ENCODE measurements around the gene ROBO2. TPM values are rescaled to one million over a fixed set of nuclear protein-coding genes. Genes with fewer than 3 reads are reported as not detected.

The ROBO2 gene
- total RNA-seq, 1 experiment from 2014 or later = not detected

DNA sequence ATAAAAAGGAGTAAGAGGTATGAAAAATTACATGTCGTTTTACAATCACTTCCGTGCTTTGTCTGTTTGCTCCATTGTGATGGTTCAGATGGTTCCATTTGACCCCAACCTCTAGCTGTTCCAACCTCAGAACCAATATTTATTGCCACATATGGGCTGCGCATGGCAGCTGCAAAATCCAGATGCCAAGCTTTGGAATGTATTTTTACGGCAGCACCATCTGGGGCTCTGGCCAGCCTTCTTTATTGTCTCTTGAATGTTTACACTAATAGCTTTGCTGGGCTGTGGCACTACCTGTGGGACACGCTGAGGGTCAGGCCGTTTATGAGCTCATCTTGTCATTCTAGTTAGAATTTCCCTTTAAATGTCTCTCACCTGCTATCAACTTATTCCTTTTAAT is 219.8 kb downstream of the ROBO2 start (continued):
- TF ChIP-seq, protein P1, sequence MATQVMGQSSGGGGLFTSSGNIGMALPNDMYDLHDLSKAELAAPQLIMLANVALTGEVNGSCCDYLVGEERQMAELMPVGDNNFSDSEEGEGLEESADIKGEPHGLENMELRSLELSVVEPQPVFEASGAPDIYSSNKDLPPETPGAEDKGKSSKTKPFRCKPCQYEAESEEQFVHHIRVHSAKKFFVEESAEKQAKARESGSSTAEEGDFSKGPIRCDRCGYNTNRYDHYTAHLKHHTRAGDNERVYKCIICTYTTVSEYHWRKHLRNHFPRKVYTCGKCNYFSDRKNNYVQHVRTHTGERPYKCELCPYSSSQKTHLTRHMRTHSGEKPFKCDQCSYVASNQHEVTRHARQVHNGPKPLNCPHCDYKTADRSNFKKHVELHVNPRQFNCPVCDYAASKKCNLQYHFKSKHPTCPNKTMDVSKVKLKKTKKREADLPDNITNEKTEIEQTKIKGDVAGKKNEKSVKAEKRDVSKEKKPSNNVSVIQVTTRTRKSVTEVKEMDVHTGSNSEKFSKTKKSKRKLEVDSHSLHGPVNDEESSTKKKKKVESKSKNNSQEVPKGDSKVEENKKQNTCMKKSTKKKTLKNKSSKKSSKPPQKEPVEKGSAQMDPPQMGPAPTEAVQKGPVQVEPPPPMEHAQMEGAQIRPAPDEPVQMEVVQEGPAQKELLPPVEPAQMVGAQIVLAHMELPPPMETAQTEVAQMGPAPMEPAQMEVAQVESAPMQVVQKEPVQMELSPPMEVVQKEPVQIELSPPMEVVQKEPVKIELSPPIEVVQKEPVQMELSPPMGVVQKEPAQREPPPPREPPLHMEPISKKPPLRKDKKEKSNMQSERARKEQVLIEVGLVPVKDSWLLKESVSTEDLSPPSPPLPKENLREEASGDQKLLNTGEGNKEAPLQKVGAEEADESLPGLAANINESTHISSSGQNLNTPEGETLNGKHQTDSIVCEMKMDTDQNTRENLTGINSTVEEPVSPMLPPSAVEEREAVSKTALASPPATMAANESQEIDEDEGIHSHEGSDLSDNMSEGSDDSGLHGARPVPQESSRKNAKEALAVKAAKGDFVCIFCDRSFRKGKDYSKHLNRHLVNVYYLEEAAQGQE (IDR thresholded peaks at IDR 0.05; ENCODE audit: low read depth) = no peak

DNA sequence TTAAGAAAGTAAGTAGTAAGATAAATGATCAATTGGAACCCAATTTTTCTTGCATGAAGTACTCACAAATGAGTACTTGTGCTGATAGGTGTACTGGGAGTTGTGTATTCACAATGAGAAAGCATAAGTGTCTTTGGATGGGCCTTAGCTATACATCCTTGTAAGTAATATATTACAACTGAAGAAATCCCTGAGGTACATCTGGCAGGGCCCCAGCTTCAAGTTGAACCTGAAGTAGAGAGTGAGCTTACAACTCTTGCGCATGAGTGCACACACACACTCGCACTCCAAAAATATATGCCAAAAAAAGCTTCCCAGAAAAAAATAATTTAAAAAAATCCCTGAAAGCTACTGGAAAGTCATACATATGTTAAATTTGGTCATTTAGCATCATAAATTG is 222.5 kb downstream of the ROBO2 start:
- DNase-seq (ENCODE audit: low read depth, low spot score) = no peak
- no peak for TF ChIP-seq TCF7L2 (IDR thresholded peaks at IDR 0.05; ENCODE audit: borderline replicate concordance, extremely low read depth, insufficient read depth, insufficient read length)
- TF ChIP-seq POLR2A (IDR thresholded peaks at IDR 0.05; ENCODE audit: borderline replicate concordance, extremely low read depth, insufficient read depth, insufficient read length) = no peak
- no peak for TF ChIP-seq EZH2 (IDR thresholded peaks at IDR 0.05)
- TF ChIP-seq SRF (IDR thresholded peaks at IDR 0.05; ENCODE audit: low read depth) = no peak
- TF ChIP-seq EGR1 (IDR thresholded peaks at IDR 0.05; ENCODE audit: low read depth) = no peak
- TF ChIP-seq RAD21 (IDR thresholded peaks at IDR 0.05; ENCODE audit: low read depth) = no peak
- TF ChIP-seq, protein P2, sequence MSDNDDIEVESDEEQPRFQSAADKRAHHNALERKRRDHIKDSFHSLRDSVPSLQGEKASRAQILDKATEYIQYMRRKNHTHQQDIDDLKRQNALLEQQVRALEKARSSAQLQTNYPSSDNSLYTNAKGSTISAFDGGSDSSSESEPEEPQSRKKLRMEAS (IDR thresholded peaks at IDR 0.05) = no peak
- TF ChIP-seq JUND (IDR thresholded peaks at IDR 0.05) = no peak
- no peak for TF ChIP-seq ELF1 (IDR thresholded peaks at IDR 0.05; ENCODE audit: borderline replicate concordance, low read depth)
- TF ChIP-seq FOSL1 (IDR thresholded peaks at IDR 0.05; ENCODE audit: low read depth) = no peak
- TF ChIP-seq ZFX (IDR thresholded peaks at IDR 0.05) = no peak
- no peak for TF ChIP-seq CEBPB (IDR thresholded peaks at IDR 0.05; ENCODE audit: low read depth)
- TF ChIP-seq ZNF274 (IDR thresholded peaks at IDR 0.05; ENCODE audit: low read depth, low read length) = no peak
- no peak for TF ChIP-seq ATF3 (IDR thresholded peaks at IDR 0.05)
- TF ChIP-seq, protein P3, sequence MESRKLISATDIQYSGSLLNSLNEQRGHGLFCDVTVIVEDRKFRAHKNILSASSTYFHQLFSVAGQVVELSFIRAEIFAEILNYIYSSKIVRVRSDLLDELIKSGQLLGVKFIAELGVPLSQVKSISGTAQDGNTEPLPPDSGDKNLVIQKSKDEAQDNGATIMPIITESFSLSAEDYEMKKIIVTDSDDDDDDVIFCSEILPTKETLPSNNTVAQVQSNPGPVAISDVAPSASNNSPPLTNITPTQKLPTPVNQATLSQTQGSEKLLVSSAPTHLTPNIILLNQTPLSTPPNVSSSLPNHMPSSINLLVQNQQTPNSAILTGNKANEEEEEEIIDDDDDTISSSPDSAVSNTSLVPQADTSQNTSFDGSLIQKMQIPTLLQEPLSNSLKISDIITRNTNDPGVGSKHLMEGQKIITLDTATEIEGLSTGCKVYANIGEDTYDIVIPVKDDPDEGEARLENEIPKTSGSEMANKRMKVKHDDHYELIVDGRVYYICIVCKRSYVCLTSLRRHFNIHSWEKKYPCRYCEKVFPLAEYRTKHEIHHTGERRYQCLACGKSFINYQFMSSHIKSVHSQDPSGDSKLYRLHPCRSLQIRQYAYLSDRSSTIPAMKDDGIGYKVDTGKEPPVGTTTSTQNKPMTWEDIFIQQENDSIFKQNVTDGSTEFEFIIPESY (IDR thresholded peaks at IDR 0.05; ENCODE audit: extremely low read depth, insufficient replicate concordance, low read length) = no peak
- TF ChIP-seq, protein P1 (IDR thresholded peaks at IDR 0.05; ENCODE audit: low read depth) = no peak
- TF ChIP-seq EZH2phosphoT487 (IDR thresholded peaks at IDR 0.05; ENCODE audit: borderline replicate concordance) = no peak
- TF ChIP-seq SP1 (IDR thresholded peaks at IDR 0.05; ENCODE audit: low read depth) = no peak

More for the DNA sequence above, 222.5 kb downstream of the ROBO2 start:
- H3K36me3 ChIP-seq (ENCODE audit: control insufficient read depth in 1 of 2, insufficient read depth in 2 of 2, low read length in 2 of 2) = no peaks in the 10 kb centered on the region
- H3K9ac ChIP-seq (ENCODE audit: low read length) = no peak overlapping the region
- ChIA-PET POLR2A (no interaction called here), RAD21 (ENCODE audit: low non-redundant PET in 1 of 2, low total read pairs in 2 of 2, uncharacterized antibody in 2 of 2, unreplicated experiment in 2 of 2) (no interaction called here), CTCF (no interaction called here)
- intact Hi-C loops (cut with micrococcal nuclease) = no loop called here
- H3K9me3 ChIP-seq (ENCODE audit: control insufficient read depth in 1 of 2, insufficient read depth in 1 of 2, low read depth in 1 of 2, low read length in 2 of 2) = peaks cover 0 to 6% of the 10 kb centered on the region in 2 experiments; a peak in 2 of 4 replicates
- no peaks in the 10 kb centered on the region for H3K9me2 ChIP-seq (ENCODE audit: insufficient read depth)
- BruUV-seq (replicated peaks) = no TSS peak
- H2AFZ ChIP-seq (ENCODE audit: low read depth, low read length, poor library complexity, severe bottlenecking) = no peak overlapping the region
- no peaks in the 10 kb centered on the region for H3K79me2 ChIP-seq (ENCODE audit: insufficient read depth, low read length)
- no peaks in the 10 kb centered on the region for H4K20me1 ChIP-seq (ENCODE audit: insufficient read depth)
- H3K4me3 ChIP-seq (replicated peaks in 1 of 2; ENCODE audit: low read depth in 1 of 2, low read length in 2 of 2) = no peak overlapping the region
- ATAC-seq = no peak
- no peaks in the 10 kb centered on the region for H3K27me3 ChIP-seq (ENCODE audit: insufficient read depth, low read length)
- no peak overlapping the region for H3K27ac ChIP-seq (ENCODE audit: low read depth, low read length)
- H3K4me2 ChIP-seq (ENCODE audit: low read length) = no peak overlapping the region
- no peaks in the 10 kb centered on the region for H3K4me1 ChIP-seq (ENCODE audit: control insufficient read depth in 1 of 2, insufficient read depth in 2 of 2, low read length in 2 of 2)

Measured in HCT116 (cell line).